ENCODE measurements around the gene EYA2.

- TF ChIP-seq POLR2A (IDR thresholded peaks at IDR 0.05) (no peak), CTCF (IDR thresholded peaks at IDR 0.05) (no peak)
These were observed 296.5 kb downstream of the EYA2 start for GRCh38 chr20:47191074-47191673.

All from heart left ventricle (tissue), 13 donors.